Measurements from ENCODE around the gene KCNH6.

The KCNH6 gene

DNA sequence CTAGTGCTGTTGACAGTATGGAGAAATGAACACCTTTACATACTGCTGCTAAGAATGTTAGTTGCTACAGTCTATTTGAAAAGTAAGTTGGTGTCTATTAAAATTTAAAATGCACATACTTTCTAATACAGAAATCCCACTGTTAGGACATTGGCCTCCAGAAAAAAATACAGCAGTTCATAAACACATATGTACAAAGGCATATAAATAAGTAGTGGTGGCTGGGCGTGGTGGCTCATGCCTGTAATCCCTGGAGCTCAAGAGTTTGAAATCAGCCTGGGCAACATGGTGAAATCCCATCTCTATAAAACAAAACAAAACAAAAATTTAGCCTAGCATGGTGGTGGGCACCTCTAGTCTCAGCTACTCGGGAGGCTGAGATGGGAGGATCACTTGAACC, 40.2 kb downstream of the KCNH6 start:
- no peak for DNase-seq

DNA sequence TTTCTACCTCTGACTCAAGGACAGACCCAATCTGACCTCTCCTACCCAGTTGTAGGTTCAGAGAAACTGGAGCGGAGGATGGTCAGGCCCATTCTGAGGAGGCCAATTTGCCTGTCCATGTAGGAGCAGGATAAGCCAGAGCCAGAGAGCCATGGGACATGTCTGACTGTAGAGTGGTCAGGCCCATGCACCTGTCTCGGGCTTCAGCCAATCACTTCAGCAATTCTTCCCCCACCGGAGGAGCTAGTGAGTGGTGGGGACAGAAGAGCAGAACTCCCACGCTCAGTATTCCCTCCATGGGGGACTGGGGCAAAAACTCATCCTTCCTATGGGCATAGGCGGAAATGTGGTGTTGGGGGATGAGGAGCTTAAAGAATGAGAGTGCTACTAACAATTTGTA, 41.4 kb downstream of the KCNH6 start:
- no peak for DNase-seq

DNA sequence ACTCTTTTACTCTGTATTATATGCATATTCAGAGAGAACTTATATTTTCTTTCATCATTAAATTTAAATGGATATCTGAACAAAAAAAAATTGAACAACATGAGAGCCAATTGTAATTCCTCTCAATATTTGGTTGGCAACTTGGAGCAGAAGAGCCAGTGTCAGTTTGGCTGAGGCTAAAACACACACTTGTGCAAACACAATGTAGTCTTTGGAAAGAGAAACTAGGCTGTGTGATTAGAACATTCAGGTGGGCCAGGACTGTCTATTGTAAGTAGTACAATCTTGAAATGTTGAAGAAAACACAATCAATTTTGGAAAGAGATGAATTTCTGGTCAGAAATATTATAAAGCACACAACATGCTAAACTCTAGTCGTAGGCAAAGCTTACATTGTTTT, 44.1 kb downstream of the KCNH6 start:
- no peak for DNase-seq

DNA sequence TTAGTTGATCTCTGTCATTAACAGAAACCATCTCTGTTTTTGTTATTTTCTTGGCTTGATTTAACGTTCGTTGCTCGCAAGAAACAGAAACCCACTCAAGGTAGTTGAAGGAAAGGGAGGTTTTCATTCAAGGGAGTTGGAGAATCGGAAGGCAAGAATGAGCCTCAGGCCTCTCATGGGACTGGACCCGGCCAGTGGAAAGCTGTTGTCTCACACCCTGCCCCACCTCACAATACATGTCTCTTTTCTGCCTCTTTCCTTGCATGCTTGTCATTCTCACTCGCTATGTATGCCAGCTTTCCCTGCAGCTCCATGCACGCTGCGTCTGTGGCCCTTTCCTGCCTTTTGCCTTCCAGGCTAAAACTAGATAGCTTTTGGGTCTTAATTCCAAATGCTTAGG, 45.4 kb downstream of the KCNH6 start:
- DNase-seq: peak; percentile 76

DNA sequence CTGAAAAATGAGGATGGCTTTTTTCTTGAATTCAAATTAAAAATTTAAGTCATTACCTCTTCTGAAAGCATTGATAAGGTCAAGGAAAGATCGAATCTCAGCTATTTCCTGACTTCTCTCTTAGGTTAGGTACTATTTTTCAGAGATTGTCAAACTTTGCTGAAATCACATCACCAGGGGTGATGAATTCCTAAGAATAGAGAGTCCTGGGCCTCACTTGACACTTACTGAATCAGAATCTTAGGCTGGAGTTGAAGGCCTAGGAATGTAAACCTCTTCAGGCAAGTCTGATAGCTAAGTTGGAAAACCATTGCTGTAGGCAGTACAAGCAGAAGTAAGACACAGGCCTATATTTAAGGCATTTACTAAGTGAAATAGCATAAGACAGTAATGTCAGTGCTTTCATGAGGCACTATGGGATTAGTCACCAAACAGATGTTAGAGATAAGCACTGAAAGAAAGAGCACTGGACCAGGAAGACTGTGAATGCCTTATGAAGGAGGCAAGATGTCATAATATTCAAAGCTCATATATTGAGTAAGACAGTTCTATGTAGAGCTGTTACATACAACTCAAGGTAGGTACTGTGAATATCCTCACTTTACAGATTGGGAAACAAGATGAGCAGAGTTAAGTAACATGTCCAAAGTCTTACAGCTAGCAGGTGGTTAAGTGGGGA, 48.6 kb downstream of the KCNH6 start:
- no peak for DNase-seq

DNA sequence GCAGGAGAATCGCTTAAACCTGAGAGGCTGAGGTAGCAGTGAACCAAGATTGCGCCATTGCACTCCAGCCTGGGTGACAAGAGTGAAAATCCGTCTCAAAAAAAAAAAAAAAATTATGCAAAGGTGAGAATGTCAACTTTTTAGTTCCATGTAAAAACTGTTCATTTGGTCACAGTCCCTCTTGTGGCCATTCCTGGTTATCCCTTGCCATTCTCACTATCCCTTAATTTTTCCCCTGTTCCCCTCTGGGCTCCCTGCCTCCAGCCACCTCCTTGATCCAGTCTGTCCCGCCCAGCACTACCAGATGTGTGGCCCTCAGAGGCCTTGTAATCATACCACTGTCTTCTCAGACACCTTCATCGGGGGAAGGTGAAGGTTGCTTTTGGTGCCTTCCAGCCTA, 50.5 kb downstream of the KCNH6 start:
- no peak for DNase-seq

DNA sequence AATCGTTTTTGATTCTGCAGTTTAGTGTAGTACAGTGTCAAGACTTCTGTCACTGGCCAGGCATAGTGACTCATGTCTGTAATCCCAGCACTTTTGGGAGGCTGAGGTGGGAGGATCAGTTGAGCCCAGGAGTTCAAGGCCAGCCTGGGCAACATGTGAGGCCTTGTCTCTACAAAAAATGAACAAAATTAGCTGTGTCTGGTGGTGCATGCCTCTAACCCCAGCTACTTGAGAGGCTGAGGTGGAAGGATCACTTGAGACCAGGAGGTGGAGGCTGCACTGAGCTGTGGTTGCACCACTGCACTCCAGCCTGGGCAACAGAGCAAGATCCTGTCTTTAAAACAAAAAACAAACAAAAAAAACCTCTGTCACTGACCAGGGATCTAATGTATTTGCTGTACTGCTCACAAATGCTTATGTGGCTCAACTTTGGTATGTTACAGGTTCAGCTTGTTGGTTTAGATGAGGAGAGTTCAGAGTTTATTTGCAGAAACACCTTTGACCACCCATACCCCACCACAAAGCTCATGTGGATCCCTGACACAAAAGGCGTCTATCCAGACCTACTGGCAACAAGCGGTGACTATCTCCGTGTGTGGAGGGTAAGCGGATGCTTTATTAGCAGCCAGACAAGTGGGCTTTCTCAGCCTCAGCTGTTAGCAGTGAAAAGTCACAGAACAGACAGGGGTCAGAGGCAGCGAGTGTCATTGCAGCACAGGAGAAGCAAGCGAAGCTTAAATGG, 55.0 kb downstream of the KCNH6 start:
- no peak for DNase-seq

DNA sequence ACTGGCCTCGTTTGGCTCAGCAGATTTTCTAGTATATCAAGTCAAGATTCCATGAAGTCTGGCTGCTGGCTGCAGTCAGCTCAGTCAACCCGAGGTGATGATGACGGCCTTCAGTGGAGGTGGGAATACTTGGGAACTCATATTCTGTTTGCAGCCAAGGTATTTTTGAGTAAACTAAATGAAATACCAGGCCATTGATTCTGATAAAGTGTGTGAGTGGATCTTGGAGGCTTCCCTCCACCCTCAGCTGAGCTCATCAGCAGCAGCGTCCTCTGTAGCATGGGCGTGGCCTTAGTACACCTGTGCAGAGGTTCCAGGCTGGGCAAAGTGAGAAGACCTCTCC, 55.6 kb downstream of the KCNH6 start:
- no peak for DNase-seq

DNA sequence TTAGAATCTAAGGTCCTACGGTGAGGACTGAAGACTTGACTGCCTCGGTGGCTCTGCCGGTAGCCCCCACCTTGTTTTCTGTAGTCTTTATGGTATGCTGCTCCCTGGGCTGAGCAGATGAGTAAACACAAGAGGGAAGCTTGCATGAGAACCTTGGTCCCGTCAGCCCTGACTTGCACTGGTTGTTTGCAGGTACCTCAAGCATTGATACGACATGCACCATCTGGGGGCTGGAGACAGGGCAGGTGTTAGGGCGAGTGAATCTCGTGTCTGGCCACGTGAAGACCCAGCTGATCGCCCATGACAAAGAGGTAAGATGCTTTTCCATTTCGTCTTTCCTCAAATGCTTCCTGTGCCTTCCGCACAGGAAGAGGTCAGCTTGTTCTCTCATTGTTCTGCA, 56.5 kb downstream of the KCNH6 start:
- DNase-seq: no peak

DNA sequence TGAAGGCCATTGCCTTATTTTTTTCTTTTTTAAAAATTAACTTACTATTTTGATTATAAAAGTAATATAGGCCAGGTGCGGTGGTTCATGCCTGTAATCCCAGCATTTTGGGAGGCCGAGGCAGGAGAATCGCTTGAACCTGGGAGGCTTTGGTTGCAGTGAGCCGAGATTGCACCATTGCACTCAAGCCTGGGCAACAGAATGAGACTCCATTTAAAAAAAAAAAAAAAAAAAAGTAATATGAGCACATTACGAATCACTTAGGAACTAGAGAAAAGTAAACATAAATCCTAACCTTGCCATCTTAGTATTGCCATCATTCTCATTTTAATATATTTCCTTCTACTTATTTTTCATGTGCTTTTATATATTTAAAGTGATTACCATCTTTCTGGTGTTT, 64.6 kb downstream of the KCNH6 start:
- no peak for DNase-seq

DNA sequence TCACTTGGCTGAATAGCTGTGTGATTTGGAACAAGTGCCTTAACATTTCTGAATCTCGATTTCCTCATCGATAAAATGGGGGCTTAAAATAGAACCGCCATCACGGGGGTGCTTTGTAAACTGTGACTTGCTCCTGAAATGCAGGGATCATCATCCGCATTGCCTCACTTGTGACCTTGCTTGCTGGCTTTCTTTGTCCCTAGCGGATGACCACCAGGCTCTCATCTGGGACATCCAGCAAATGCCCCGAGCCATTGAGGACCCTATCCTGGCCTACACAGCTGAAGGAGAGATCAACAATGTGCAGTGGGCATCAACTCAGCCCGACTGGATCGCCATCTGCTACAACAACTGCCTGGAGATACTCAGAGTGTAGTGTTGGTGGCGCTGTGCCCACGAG, 65.6 kb downstream of the KCNH6 start:
- DNase-seq: no peak

DNA sequence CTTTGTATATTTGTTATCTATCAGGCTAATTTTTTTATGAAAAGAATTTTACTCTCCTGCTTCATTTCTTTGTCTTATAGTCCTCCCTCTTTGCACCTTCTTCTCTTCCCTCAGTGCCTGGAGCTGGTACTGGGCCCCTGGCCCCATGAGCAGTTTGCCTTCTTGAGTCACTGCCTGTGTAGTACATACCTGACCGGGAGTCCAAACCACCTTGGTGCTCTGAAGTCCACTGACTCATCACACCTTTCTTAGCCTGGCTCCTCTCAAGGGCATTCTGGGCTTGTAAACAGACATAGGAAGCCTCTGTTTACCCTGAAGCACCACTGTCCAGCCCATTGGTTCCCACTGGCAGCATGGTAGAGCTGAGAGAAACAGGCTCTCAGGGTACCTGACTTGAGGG, 66.5 kb downstream of the KCNH6 start:
- no peak for DNase-seq

DNA sequence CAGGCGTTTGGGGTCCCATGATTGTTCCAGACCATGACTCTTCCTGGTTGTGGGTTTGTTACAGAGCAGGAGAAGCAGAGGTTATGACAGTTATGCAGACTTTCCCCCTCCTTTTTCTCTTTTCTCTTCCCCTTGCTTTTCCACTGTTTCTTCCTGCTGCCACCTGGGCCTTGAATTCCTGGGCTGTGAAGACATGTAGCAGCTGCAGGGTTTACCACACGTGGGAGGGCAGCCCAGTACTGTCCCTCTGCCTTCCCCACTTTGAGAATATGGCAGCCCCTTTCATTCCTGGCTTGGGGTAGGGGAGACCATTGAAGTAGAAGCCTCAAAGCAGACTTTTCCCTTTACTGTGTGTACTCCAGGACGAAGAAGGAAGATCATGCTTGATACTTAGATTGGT, 69.6 kb downstream of the KCNH6 start:
- DNase-seq: no peak

DNA sequence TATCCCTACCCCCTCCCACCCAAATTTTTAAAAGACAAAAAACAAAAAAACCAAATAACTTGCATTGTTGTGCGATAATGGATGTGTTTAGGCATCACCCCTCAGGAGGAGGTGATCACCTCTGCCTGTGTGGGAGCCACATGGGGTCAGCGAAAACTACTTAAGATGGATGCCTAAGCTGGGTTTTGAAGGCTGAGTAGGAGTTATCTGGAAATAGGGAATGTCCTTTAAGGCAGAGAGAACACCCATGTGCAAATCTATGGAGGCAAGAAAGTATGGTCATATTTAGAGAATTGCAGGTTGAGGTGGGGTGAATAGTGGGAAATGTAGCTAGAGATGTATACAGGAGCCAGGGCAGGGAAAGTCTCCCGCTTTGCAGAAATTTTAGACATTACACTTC, 72.0 kb downstream of the KCNH6 start:
- no peak for DNase-seq
